Stimulated activated CD4-positive, alpha-beta T cell treated with anti-CD3 and anti-CD28 coated beads, Interleukin-15, amount 100 ng/mL, for 48 hours (primary cell): ENCODE measurements around the gene FGR.
"Not testable (repeated sequence)": the region's sequence is repeated elsewhere in the genome, so short reads cannot be mapped to it uniquely, and the experiment has no call there.

Experiments
- DNase-seq, 2 donors: peaks; one replicate each; pipeline ENCODE4 v3.0.0-alpha.2; 2020; ENCODE audit warnings: low read depth in 2 of 2

The FGR gene

GRCh38 chr1:27660300-27660835 lies 25.4 kb upstream of the FGR start:
- DNase-seq: no peak

GRCh38 chr1:27659497-27660299 lies 24.7 kb upstream of the FGR start:
- DNase-seq: peak; percentile 71 to 82

- DNase-seq: no peak
Observed at GRCh38 chr1:27658951-27659496, 24.0 kb upstream of the FGR start.

- DNase-seq: no peak
Observed at GRCh38 chr1:27656157-27656893, 21.3 kb upstream of the FGR start.

GRCh38 chr1:27655151-27655937 lies 20.4 kb upstream of the FGR start:
- no peak for DNase-seq

GRCh38 chr1:27652111-27652864 lies 17.3 kb upstream of the FGR start:
- no peak for DNase-seq

GRCh38 chr1:27650539-27651175 lies 15.7 kb upstream of the FGR start:
- DNase-seq: no peak

- DNase-seq: no peak
Observed at GRCh38 chr1:27650171-27650538, 15.2 kb upstream of the FGR start.

- DNase-seq: no peak
Observed at GRCh38 chr1:27649306-27649635, 14.3 kb upstream of the FGR start.

- DNase-seq: no peak
Observed at GRCh38 chr1:27648602-27649305, 13.8 kb upstream of the FGR start.

GRCh38 chr1:27647328-27647727 lies 12.3 kb upstream of the FGR start:
- DNase-seq: no peak

- DNase-seq: no peak
Observed at GRCh38 chr1:27646676-27647075, 11.7 kb upstream of the FGR start.

- DNase-seq: no peak
Observed at GRCh38 chr1:27645071-27645415, 10.1 kb upstream of the FGR start.

GRCh38 chr1:27644369-27645070 lies 9.5 kb upstream of the FGR start:
- no peak for DNase-seq

- peak in 1 of 2 donors; percentile 51 for DNase-seq
Observed at GRCh38 chr1:27643600-27644368, 8.8 kb upstream of the FGR start.

GRCh38 chr1:27640514-27640913 lies 5.5 kb upstream of the FGR start:
- DNase-seq: not testable (repeated sequence)

GRCh38 chr1:27638805-27639204 lies 3.8 kb upstream of the FGR start:
- no peak for DNase-seq

GRCh38 chr1:27638047-27638734 lies 3.2 kb upstream of the FGR start:
- no peak for DNase-seq
